HEK293 (cell line): Measurements from ENCODE around the gene MYL3.

Experiments used
- CTCF ChIA-PET: fragments of 350-600 bp; formaldehyde crosslinking; extraction: SDS; loops from one replicate; lab custom pipeline; 2021; ENCODE audit warnings: antibody characterized with exemption; lab: Yijun Ruan, JAX
- POLR2A ChIA-PET: fragments of 300-600 bp; formaldehyde crosslinking; extraction: SDS; loops from one replicate; lab custom pipeline; 2020; ENCODE audit warnings: antibody characterized with exemption, inconsistent platforms; lab: Yijun Ruan, JAX
- H3K27ac ChIP-seq: fragments of 200-500 bp; sonication (Bioruptor generic); 2 replicates; pipeline ENCODE4 v1.5.1; 2014; ENCODE audit warnings: low read depth, low read length, control low read depth, inconsistent platforms; ENCODE audit errors: extremely low read depth
- H3K36me3 ChIP-seq, 2 experiments: fragments of 200-500 bp in 1 of 2; sonication (Bioruptor generic) in 1 of 2; 1 replicate in 1 of 2; 2 replicates in 1 of 2; pipeline ENCODE4 v1.5.1; 2014 to 2017; ENCODE audit warnings: inconsistent platforms in 2 of 2, low read length in 2 of 2; ENCODE audit not compliant: control insufficient read depth in 2 of 2, insufficient read depth in 1 of 2
- H3K4me1 ChIP-seq: fragments of 200-500 bp; sonication (Bioruptor generic); 2 replicates; pipeline ENCODE4 v1.5.1; 2014; ENCODE audit warnings: mild to moderate bottlenecking, low read length, inconsistent platforms; ENCODE audit not compliant: control insufficient read depth, insufficient read depth
- H3K4me3 ChIP-seq: 2 replicates; pipeline ENCODE4 v1.5.1; 2011; ENCODE audit warnings: low read depth, mild to moderate bottlenecking, control low read depth, low read length, moderate library complexity
- H3K9me3 ChIP-seq: fragments of 200-500 bp; sonication (Bioruptor generic); 2 replicates; pipeline ENCODE4 v1.5.1; 2014; ENCODE audit warnings: low read depth, low read length, inconsistent platforms; ENCODE audit not compliant: control insufficient read depth, insufficient read depth
- GLI4 ChIP-seq: fragments of 450-650 bp; formaldehyde crosslinking; IDR thresholded peaks from 2 replicates; pipeline ENCODE4 v1.5.1; 2016; ENCODE audit warnings: missing biosample characterization, missing genetic modification characterization
- GLIS1 ChIP-seq: fragments of 450-650 bp; formaldehyde crosslinking; IDR thresholded peaks from 2 replicates; pipeline ENCODE4 v1.5.1; 2016; ENCODE audit warnings: missing biosample characterization, missing genetic modification characterization
- GLIS2 ChIP-seq: fragments of 450-650 bp; formaldehyde crosslinking; IDR thresholded peaks from 2 replicates; pipeline ENCODE4 v1.5.1; 2016; ENCODE audit warnings: missing biosample characterization, missing genetic modification characterization
- SCRT1 ChIP-seq: fragments of 450-650 bp; formaldehyde crosslinking; IDR thresholded peaks from 2 replicates; pipeline ENCODE4 v1.5.1; 2016; ENCODE audit warnings: missing biosample characterization, missing genetic modification characterization, borderline replicate concordance
- SP7 ChIP-seq: fragments of 450-650 bp; formaldehyde crosslinking; IDR thresholded peaks from 2 replicates; pipeline ENCODE4 v1.5.1; 2016; ENCODE audit warnings: missing biosample characterization, missing genetic modification characterization
- YY1 ChIP-seq: fragments of 450-650 bp; formaldehyde crosslinking; IDR thresholded peaks from 2 replicates; pipeline ENCODE4 v1.5.1; 2018; ENCODE audit warnings: missing biosample characterization, missing genetic modification characterization
- ZNF121 ChIP-seq: fragments of 450-650 bp; formaldehyde crosslinking; IDR thresholded peaks from 2 replicates; pipeline ENCODE4 v1.5.1; 2016; ENCODE audit warnings: missing biosample characterization, missing genetic modification characterization
- ZNF221 ChIP-seq: fragments of 450-650 bp; formaldehyde crosslinking; IDR thresholded peaks from 2 replicates; pipeline ENCODE4 v1.5.1; 2017; ENCODE audit warnings: missing biosample characterization, missing genetic modification characterization, borderline replicate concordance
- ZNF416 ChIP-seq: fragments of 450-650 bp; formaldehyde crosslinking; IDR thresholded peaks from 2 replicates; pipeline ENCODE4 v1.5.1; 2016; ENCODE audit warnings: missing biosample characterization, missing genetic modification characterization
- ZNF433 ChIP-seq: fragments of 450-650 bp; formaldehyde crosslinking; IDR thresholded peaks from 2 replicates; pipeline ENCODE4 v1.5.1; 2016; ENCODE audit warnings: missing biosample characterization, missing genetic modification characterization, low read depth
- ZNF514 ChIP-seq: fragments of 450-650 bp; formaldehyde crosslinking; IDR thresholded peaks from 2 replicates; pipeline ENCODE4 v1.5.1; 2016; ENCODE audit warnings: missing biosample characterization, missing genetic modification characterization
- ZNF626 ChIP-seq: fragments of 450-650 bp; sonication (Bioruptor Pico); formaldehyde crosslinking; IDR thresholded peaks from 2 replicates; pipeline ENCODE4 v1.5.1; 2018; ENCODE audit warnings: missing biosample characterization, missing genetic modification characterization, inconsistent platforms
- ZNF664 ChIP-seq: fragments of 450-650 bp; formaldehyde crosslinking; IDR thresholded peaks from 2 replicates; pipeline ENCODE4 v1.5.1; 2016; ENCODE audit warnings: missing biosample characterization, missing genetic modification characterization
- ZNF670 ChIP-seq: fragments of 450-650 bp; formaldehyde crosslinking; IDR thresholded peaks from 2 replicates; pipeline ENCODE4 v1.5.1; 2016; ENCODE audit warnings: missing biosample characterization, missing genetic modification characterization, low read depth
- ZNF76 ChIP-seq: fragments of 450-650 bp; formaldehyde crosslinking; IDR thresholded peaks from 2 replicates; pipeline ENCODE4; 2016; ENCODE audit warnings: low read depth, missing biosample characterization, missing genetic modification characterization, borderline replicate concordance
- ZNF785 ChIP-seq: fragments of 450-650 bp; formaldehyde crosslinking; IDR thresholded peaks from 2 replicates; pipeline ENCODE4 v1.5.1; 2016; ENCODE audit warnings: missing biosample characterization, missing genetic modification characterization
- TF ChIP-seq, protein P1 (sequence below): fragments of 450-650 bp; formaldehyde crosslinking; IDR thresholded peaks from 2 replicates; pipeline ENCODE4 v1.5.1; 2016; ENCODE audit warnings: missing biosample characterization, missing genetic modification characterization, low read depth
- TF ChIP-seq, protein P2 (sequence below): fragments of 450-650 bp; formaldehyde crosslinking; IDR thresholded peaks from 2 replicates; pipeline ENCODE4 v1.5.1; 2016; ENCODE audit warnings: missing biosample characterization, missing genetic modification characterization
- TF ChIP-seq, protein P3 (sequence below): fragments of 450-650 bp; formaldehyde crosslinking; IDR thresholded peaks from 2 replicates; pipeline ENCODE4 v1.5.1; 2016; ENCODE audit warnings: missing biosample characterization, missing genetic modification characterization
- TF ChIP-seq, protein P4 (sequence below): fragments of 450-650 bp; formaldehyde crosslinking; IDR thresholded peaks from 2 replicates; pipeline ENCODE4 v1.5.1; 2016; ENCODE audit warnings: missing biosample characterization, missing genetic modification characterization
- TF ChIP-seq, protein P5 (sequence below): fragments of 450-650 bp; formaldehyde crosslinking; IDR thresholded peaks from 2 replicates; pipeline ENCODE4 v1.5.1; 2016; ENCODE audit warnings: missing biosample characterization, missing genetic modification characterization, borderline replicate concordance

The MYL3 gene

DNA sequence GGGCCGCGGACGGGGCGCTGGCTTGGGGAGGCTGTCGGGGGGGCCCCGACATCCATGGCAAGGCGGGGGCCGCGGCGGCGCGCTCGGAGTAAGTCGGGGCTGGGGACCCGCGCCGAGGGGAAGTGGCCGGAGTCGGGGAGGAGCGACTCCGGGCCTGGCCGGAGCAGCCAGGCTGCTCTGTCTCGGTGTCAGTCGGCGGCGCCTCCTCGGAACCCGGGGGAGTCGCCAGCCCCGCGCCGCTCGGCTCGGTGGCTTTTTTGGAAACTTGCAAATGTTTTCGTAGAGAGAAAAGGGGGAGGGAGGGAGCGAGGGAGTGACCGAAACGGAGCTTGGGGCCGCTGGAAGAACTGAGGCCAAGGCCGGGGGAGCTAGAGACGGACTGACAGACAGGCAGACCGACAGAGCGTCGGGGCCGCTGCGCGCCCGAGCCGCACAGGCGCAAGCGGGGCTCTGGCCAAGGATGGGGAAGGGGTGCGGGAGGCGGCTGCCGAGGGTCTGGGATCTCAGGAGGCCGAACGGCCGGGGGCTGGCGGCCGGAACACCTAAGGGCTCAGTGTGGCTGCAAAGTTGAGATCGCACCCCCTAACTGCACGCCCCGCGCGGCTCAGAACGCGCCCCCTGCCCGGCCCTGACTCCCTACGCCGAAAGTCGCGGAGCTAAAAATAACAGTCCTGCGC lies 19.3 kb upstream of the MYL3 start:
- ChIA-PET CTCF (interaction anchor here (0.6 to 1.6 kb wide), 4 partner anchors 12 to 360 kb away, joined by 3 to 5 read pairs (median 3); no protein-coding TSS in a partner anchor), POLR2A (interaction anchor here (1.2 kb wide), 1 partner anchor 11 kb away, joined by 4 read pairs; no protein-coding TSS in a partner anchor)
- Histone ChIP-seq H3K36me3 (no peaks in the 10 kb centered on the region), H3K27ac (peak overlapping the region; percentile 18; the same call in 1 of the 2 replicates), H3K4me3 (peak overlapping the region; percentile 49), H3K4me1 (no peaks in the 10 kb centered on the region), H3K9me3 (no peaks in the 10 kb centered on the region)
- TF ChIP-seq ZNF221 (tag by site-specific recombination), result no peak
- TF ChIP-seq, protein P1, sequence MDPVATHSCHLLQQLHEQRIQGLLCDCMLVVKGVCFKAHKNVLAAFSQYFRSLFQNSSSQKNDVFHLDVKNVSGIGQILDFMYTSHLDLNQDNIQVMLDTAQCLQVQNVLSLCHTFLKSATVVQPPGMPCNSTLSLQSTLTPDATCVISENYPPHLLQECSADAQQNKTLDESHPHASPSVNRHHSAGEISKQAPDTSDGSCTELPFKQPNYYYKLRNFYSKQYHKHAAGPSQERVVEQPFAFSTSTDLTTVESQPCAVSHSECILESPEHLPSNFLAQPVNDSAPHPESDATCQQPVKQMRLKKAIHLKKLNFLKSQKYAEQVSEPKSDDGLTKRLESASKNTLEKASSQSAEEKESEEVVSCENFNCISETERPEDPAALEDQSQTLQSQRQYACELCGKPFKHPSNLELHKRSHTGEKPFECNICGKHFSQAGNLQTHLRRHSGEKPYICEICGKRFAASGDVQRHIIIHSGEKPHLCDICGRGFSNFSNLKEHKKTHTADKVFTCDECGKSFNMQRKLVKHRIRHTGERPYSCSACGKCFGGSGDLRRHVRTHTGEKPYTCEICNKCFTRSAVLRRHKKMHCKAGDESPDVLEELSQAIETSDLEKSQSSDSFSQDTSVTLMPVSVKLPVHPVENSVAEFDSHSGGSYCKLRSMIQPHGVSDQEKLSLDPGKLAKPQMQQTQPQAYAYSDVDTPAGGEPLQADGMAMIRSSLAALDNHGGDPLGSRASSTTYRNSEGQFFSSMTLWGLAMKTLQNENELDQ, result no peak
- TF ChIP-seq, protein P2, sequence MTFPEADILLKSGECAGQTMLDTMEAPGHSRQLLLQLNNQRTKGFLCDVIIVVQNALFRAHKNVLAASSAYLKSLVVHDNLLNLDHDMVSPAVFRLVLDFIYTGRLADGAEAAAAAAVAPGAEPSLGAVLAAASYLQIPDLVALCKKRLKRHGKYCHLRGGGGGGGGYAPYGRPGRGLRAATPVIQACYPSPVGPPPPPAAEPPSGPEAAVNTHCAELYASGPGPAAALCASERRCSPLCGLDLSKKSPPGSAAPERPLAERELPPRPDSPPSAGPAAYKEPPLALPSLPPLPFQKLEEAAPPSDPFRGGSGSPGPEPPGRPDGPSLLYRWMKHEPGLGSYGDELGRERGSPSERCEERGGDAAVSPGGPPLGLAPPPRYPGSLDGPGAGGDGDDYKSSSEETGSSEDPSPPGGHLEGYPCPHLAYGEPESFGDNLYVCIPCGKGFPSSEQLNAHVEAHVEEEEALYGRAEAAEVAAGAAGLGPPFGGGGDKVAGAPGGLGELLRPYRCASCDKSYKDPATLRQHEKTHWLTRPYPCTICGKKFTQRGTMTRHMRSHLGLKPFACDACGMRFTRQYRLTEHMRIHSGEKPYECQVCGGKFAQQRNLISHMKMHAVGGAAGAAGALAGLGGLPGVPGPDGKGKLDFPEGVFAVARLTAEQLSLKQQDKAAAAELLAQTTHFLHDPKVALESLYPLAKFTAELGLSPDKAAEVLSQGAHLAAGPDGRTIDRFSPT, result no peak
- TF ChIP-seq ZNF670, result no peak
- no peak for TF ChIP-seq ZNF433 (tag by site-specific recombination)
- TF ChIP-seq ZNF664 (tag by site-specific recombination), result no peak
- TF ChIP-seq GLIS2 (tag by site-specific recombination), result peak; percentile 35; the same call in 1 of the 2 replicates
- TF ChIP-seq, protein P3, sequence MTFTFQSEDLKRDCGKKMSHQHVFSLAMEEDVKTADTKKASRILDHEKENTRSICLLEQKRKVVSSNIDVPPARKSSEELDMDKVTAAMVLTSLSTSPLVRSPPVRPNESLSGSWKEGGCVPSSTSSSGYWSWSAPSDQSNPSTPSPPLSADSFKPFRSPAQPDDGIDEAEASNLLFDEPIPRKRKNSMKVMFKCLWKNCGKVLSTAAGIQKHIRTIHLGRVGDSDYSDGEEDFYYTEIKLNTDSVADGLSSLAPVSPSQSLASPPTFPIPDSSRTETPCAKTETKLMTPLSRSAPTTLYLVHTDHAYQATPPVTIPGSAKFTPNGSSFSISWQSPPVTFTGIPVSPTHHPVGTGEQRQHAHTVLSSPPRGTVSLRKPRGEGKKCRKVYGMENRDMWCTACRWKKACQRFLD (tag by site-specific recombination), result no peak
- no peak; the same call in 1 of the 2 replicates for TF ChIP-seq GLIS1 (tag by site-specific recombination)
- no peak for TF ChIP-seq SP7
- no peak for TF ChIP-seq ZNF626
- TF ChIP-seq SCRT1 (tag by site-specific recombination), result no peak
- no peak for TF ChIP-seq ZNF785
- TF ChIP-seq GLI4, result no peak
- 0 out of 2 replicates have a peak, but pooled peaks have one; percentile 25 for TF ChIP-seq ZNF76 (tag by site-specific recombination)
- TF ChIP-seq ZNF121 (tag by site-specific recombination), result no peak
- TF ChIP-seq ZNF514, result no peak
- TF ChIP-seq ZNF416 (tag by site-specific recombination), result no peak
- TF ChIP-seq, protein P4, sequence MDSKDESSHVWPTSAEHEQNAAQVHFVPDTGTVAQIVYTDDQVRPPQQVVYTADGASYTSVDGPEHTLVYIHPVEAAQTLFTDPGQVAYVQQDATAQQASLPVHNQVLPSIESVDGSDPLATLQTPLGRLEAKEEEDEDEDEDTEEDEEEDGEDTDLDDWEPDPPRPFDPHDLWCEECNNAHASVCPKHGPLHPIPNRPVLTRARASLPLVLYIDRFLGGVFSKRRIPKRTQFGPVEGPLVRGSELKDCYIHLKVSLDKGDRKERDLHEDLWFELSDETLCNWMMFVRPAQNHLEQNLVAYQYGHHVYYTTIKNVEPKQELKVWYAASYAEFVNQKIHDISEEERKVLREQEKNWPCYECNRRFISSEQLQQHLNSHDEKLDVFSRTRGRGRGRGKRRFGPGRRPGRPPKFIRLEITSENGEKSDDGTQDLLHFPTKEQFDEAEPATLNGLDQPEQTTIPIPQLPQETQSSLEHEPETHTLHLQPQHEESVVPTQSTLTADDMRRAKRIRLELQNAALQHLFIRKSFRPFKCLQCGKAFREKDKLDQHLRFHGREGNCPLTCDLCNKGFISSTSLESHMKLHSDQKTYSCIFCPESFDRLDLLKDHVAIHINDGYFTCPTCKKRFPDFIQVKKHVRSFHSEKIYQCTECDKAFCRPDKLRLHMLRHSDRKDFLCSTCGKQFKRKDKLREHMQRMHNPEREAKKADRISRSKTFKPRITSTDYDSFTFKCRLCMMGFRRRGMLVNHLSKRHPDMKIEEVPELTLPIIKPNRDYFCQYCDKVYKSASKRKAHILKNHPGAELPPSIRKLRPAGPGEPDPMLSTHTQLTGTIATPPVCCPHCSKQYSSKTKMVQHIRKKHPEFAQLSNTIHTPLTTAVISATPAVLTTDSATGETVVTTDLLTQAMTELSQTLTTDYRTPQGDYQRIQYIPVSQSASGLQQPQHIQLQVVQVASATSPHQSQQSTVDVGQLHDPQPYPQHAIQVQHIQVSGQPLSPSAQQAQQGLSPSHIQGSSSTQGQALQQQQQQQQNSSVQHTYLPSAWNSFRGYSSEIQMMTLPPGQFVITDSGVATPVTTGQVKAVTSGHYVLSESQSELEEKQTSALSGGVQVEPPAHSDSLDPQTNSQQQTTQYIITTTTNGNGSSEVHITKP, result no peak; the same call in 1 of the 2 replicates
- no peak for TF ChIP-seq YY1 (tag by site-specific recombination)
- TF ChIP-seq, protein P5, sequence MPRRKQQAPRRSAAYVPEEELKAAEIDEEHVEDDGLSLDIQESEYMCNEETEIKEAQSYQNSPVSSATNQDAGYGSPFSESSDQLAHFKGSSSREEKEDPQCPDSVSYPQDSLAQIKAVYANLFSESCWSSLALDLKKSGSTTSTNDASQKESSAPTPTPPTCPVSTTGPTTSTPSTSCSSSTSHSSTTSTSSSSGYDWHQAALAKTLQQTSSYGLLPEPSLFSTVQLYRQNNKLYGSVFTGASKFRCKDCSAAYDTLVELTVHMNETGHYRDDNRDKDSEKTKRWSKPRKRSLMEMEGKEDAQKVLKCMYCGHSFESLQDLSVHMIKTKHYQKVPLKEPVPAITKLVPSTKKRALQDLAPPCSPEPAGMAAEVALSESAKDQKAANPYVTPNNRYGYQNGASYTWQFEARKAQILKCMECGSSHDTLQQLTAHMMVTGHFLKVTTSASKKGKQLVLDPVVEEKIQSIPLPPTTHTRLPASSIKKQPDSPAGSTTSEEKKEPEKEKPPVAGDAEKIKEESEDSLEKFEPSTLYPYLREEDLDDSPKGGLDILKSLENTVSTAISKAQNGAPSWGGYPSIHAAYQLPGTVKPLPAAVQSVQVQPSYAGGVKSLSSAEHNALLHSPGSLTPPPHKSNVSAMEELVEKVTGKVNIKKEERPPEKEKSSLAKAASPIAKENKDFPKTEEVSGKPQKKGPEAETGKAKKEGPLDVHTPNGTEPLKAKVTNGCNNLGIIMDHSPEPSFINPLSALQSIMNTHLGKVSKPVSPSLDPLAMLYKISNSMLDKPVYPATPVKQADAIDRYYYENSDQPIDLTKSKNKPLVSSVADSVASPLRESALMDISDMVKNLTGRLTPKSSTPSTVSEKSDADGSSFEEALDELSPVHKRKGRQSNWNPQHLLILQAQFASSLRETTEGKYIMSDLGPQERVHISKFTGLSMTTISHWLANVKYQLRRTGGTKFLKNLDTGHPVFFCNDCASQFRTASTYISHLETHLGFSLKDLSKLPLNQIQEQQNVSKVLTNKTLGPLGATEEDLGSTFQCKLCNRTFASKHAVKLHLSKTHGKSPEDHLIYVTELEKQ (tag by site-specific recombination), result no peak
